Measurements from ENCODE around the gene LRRC75A.
A peak's percentile ranks its signal among the peaks of the same experiment; 100 is the strongest.

Gene LRRC75A

GRCh38 chr17:16488186-16488967 is 3.6 kb downstream of the LRRC75A start:
- peak; percentile 54 to 83 for DNase-seq

GRCh38 chr17:16486373-16487250 is 5.4 kb downstream of the LRRC75A start:
- TF ChIP-seq POLR2A (IDR thresholded peaks at IDR 0.05; ENCODE audit: low read length) (no peak), GATA1 (IDR thresholded peaks at IDR 0.05; ENCODE audit: low read depth, low read length) (no peak)
- peak in 1 of 2 experiments; percentile 8 for DNase-seq

More at GRCh38 chr17:16488186-16488967, 3.6 kb downstream of the LRRC75A start:
- TF ChIP-seq GATA1 (IDR thresholded peaks at IDR 0.05; ENCODE audit: low read depth, low read length) = no peak
- TF ChIP-seq POLR2A (IDR thresholded peaks at IDR 0.05; ENCODE audit: low read length) = no peak

- no peak for DNase-seq
- no peak for TF ChIP-seq POLR2A (IDR thresholded peaks at IDR 0.05; ENCODE audit: low read length)
Observed at GRCh38 chr17:16484445-16485175, 7.4 kb downstream of the LRRC75A start.

GRCh38 chr17:16483021-16483645 is 8.9 kb downstream of the LRRC75A start:
- TF ChIP-seq POLR2A (IDR thresholded peaks at IDR 0.05; ENCODE audit: low read length) (no peak), GATA1 (IDR thresholded peaks at IDR 0.05; ENCODE audit: low read depth, low read length) (no peak)
- DNase-seq = no peak

- no peak for TF ChIP-seq GATA1 (IDR thresholded peaks at IDR 0.05; ENCODE audit: low read depth, low read length)
- TF ChIP-seq POLR2A (IDR thresholded peaks at IDR 0.05; ENCODE audit: low read length) = no peak
- DNase-seq = no peak
Observed at GRCh38 chr17:16482253-16482652, 9.7 kb downstream of the LRRC75A start.

GRCh38 chr17:16480995-16481394 is 11.0 kb downstream of the LRRC75A start:
- no peak for DNase-seq
- TF ChIP-seq POLR2A (IDR thresholded peaks at IDR 0.05; ENCODE audit: low read length) = no peak
- TF ChIP-seq GATA1 (IDR thresholded peaks at IDR 0.05; ENCODE audit: low read depth, low read length) = no peak

GRCh38 chr17:16479264-16479663 is 12.7 kb downstream of the LRRC75A start:
- TF ChIP-seq GATA1 (IDR thresholded peaks at IDR 0.05; ENCODE audit: low read depth, low read length) = no peak
- no peak for TF ChIP-seq POLR2A (IDR thresholded peaks at IDR 0.05; ENCODE audit: low read length)
- DNase-seq = no peak

- TF ChIP-seq GATA1 (IDR thresholded peaks at IDR 0.05; ENCODE audit: low read depth, low read length) (no peak), POLR2A (IDR thresholded peaks at IDR 0.05; ENCODE audit: low read length) (no peak)
- DNase-seq = no peak
Observed at GRCh38 chr17:16478649-16479048, 13.3 kb downstream of the LRRC75A start.

- no peak for TF ChIP-seq GATA1 (IDR thresholded peaks at IDR 0.05; ENCODE audit: low read depth, low read length)
- TF ChIP-seq POLR2A (IDR thresholded peaks at IDR 0.05; ENCODE audit: low read length) = no peak
- no peak for DNase-seq
Observed at GRCh38 chr17:16477666-16478065, 14.3 kb downstream of the LRRC75A start.

- TF ChIP-seq POLR2A (IDR thresholded peaks at IDR 0.05; ENCODE audit: low read length) = no peak
- TF ChIP-seq GATA1 (IDR thresholded peaks at IDR 0.05; ENCODE audit: low read depth, low read length) = no peak
- no peak for DNase-seq
Observed at GRCh38 chr17:16477255-16477654, 14.7 kb downstream of the LRRC75A start.

- DNase-seq = no peak
- no peak for TF ChIP-seq GATA1 (IDR thresholded peaks at IDR 0.05; ENCODE audit: low read depth, low read length)
- TF ChIP-seq POLR2A (IDR thresholded peaks at IDR 0.05; ENCODE audit: low read length) = no peak
Observed at GRCh38 chr17:16475179-16475704, 16.8 kb downstream of the LRRC75A start.

GRCh38 chr17:16474012-16474725 is 17.8 kb downstream of the LRRC75A start:
- DNase-seq = no peak

More at GRCh38 chr17:16474012-16474725, 17.8 kb downstream of the LRRC75A start:
- TF ChIP-seq POLR2A (IDR thresholded peaks at IDR 0.05; ENCODE audit: low read length) (no peak), GATA1 (IDR thresholded peaks at IDR 0.05; ENCODE audit: low read depth, low read length) (no peak)

Measured in erythroblast (primary cell).